Panc1 (cell line): ENCODE data around the gene ENPP3.

Experiments
- CTCF ChIP-seq: fragments of 450-650 bp; IDR thresholded peaks from 2 replicates; pipeline ENCODE4 v1.5.1; 2017; ENCODE audit warnings: mild to moderate bottlenecking
- POLR2AphosphoS5 ChIP-seq: IDR thresholded peaks from 2 replicates; pipeline ENCODE4 v1.6.1; 2012; ENCODE audit warnings: mild to moderate bottlenecking, low read depth, low read length, moderate library complexity
- REST ChIP-seq, 2 experiments: IDR thresholded peaks; 2 replicates each; pipeline ENCODE4 v1.6.1; 2011 to 2012; ENCODE audit warnings: low read depth in 2 of 2, control low read depth in 1 of 2, low read length in 1 of 2, mild to moderate bottlenecking in 1 of 2, moderate library complexity in 1 of 2; ENCODE audit not compliant: insufficient read depth in 1 of 2
- SIN3A ChIP-seq: IDR thresholded peaks from 2 replicates; pipeline ENCODE4 v1.6.1; 2012; ENCODE audit warnings: low read depth, mild to moderate bottlenecking, low read length, moderate library complexity, borderline replicate concordance; ENCODE audit not compliant: insufficient read depth
- TCF7L2 ChIP-seq: IDR thresholded peaks from 2 replicates; pipeline ENCODE4 v1.6.1; 2011; ENCODE audit warnings: mild to moderate bottlenecking, low read depth, low read length, inconsistent platforms

GRCh38 chr6:131652472-131652871 lies 15.4 kb downstream of the ENPP3 start:
- TF ChIP-seq CTCF (no peak), REST (IDR thresholded peaks at IDR 0.05; ENCODE audit: insufficient read depth in 1 of 2, low read depth in 2 of 2, low read length in 1 of 2) (no peak), POLR2AphosphoS5 (no peak), TCF7L2 (no peak), SIN3A (no peak)
